Gastroesophageal sphincter (tissue), 4 donors: ENCODE data around the gene MYCT1. TPM values are rescaled to one million over a fixed set of nuclear protein-coding genes. Genes with fewer than 3 reads are reported as not detected.

Experiments used
- ATAC-seq: fragments of 150-250 bp; one replicate; pipeline ENCODE4 v1.9.1; 2016; ENCODE audit warnings: mild to moderate bottlenecking, moderate library complexity
- H3K27ac ChIP-seq, 4 donors: fragments of 200-600 bp; sonication (generic) in 3 of 4; 1 replicate in 3 of 4; 2 replicates in 1 of 4; pipeline ENCODE4 v1.5.1; 2016 to 2019
- H3K27me3 ChIP-seq: fragments of 200-600 bp; sonication (generic); one replicate; pipeline ENCODE4 v1.5.1; 2019
- H3K36me3 ChIP-seq, 2 donors: fragments of 200-600 bp; sonication (generic); one replicate each; pipeline ENCODE4 v1.5.1; 2019; ENCODE audit warnings: control low read depth in 1 of 2
- H3K4me1 ChIP-seq, 3 donors: fragments of 200-600 bp; sonication (generic); 1 replicate in 2 of 3; 2 replicates in 1 of 3; pipeline ENCODE4 v1.5.1; 2016 to 2019; ENCODE audit warnings: control low read depth in 2 of 3
- H3K4me3 ChIP-seq, 2 donors: fragments of 200-600 bp; sonication (generic); one replicate each; pipeline ENCODE4 v1.5.1; 2019; ENCODE audit warnings: mild to moderate bottlenecking in 1 of 2, moderate library complexity in 1 of 2
- H3K9me3 ChIP-seq, 3 donors: fragments of 200-600 bp; sonication (generic); one replicate each; pipeline ENCODE4 v1.5.1; 2017 to 2019; ENCODE audit warnings: control low read depth in 2 of 3
- EP300 ChIP-seq: sonication (generic); formaldehyde crosslinking; IDR thresholded peaks from one replicate; pipeline ENCODE4 v1.6.1; 2017; ENCODE audit warnings: antibody characterized with exemption, mild to moderate bottlenecking
- POLR2A ChIP-seq, 2 donors: fragments of 450-650 bp; IDR thresholded peaks; one replicate each; pipeline ENCODE4 v1.6.1; 2017; ENCODE audit warnings: antibody characterized with exemption in 2 of 2, mild to moderate bottlenecking in 2 of 2, moderate library complexity in 1 of 2
- POLR2AphosphoS5 ChIP-seq: sonication (generic); formaldehyde crosslinking; IDR thresholded peaks from one replicate; pipeline ENCODE4 v1.6.1; 2017; ENCODE audit warnings: antibody characterized with exemption
- WGBS, 2 donors: methylation state at CpG; one replicate each; pipeline ENCODE4 v1.1.5; 2018; ENCODE audit warnings: low coverage in 1 of 2; 5-methylcytosine and 5-hydroxymethylcytosine counted together
- total RNA-seq, 4 donors: library from RNA; depleted of rRNA; stranded (reverse); fragments of >200 nt; gene quantifications; one replicate each; pipeline ENCODE4 v1.1.0, GENCODE V29; 2016
- TF ChIP-seq, protein P1 (sequence below), 4 experiments: fragments of 200-600 bp in 2 of 4; fragments of 450-650 bp in 2 of 4; sonication (generic) in 1 of 4; IDR thresholded peaks; one replicate each; pipeline ENCODE4 v1.5.1; 2017 to 2019; ENCODE audit warnings: antibody characterized with exemption in 4 of 4, mild to moderate bottlenecking in 2 of 4, moderate library complexity in 2 of 4

MYCT1 gene
- total RNA-seq, 4 donors from 2014 or later, result 7.9 to 15.2 (median 10.0) TPM

DNA sequence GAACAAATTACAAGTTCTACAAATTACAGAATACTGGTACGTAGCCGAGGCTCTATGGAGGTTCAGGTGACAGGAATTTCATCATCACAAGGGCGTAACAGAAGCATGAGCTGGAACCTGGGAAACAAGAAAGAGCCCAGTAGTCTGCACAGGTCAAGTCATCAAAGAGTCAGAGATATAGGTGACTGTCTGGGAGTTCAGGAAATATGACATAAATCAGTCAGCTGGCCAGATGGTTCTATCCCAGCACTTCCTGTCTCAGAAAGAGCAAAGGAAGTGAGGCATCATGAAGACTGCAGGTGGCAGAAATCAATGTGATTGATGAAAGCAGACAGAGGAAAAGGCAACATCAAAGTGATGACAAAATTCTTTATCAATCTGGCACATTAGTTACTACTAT lies 23.3 kb downstream of the MYCT1 start:
- no peak for ATAC-seq
- TF ChIP-seq, protein P1, sequence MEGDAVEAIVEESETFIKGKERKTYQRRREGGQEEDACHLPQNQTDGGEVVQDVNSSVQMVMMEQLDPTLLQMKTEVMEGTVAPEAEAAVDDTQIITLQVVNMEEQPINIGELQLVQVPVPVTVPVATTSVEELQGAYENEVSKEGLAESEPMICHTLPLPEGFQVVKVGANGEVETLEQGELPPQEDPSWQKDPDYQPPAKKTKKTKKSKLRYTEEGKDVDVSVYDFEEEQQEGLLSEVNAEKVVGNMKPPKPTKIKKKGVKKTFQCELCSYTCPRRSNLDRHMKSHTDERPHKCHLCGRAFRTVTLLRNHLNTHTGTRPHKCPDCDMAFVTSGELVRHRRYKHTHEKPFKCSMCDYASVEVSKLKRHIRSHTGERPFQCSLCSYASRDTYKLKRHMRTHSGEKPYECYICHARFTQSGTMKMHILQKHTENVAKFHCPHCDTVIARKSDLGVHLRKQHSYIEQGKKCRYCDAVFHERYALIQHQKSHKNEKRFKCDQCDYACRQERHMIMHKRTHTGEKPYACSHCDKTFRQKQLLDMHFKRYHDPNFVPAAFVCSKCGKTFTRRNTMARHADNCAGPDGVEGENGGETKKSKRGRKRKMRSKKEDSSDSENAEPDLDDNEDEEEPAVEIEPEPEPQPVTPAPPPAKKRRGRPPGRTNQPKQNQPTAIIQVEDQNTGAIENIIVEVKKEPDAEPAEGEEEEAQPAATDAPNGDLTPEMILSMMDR (IDR thresholded peaks at IDR 0.05), result no peak
- TF ChIP-seq POLR2A (IDR thresholded peaks at IDR 0.05) (no peak), EP300 (no peak), POLR2AphosphoS5 (no peak)
- WGBS, 2 donors, result 46 to 80% methylated on average over 3 of the region's 3 CpGs
- Histone ChIP-seq H3K36me3 (no peaks in the 10 kb centered on the region), H3K4me3 (no peak overlapping the region), H3K27ac (no peak overlapping the region), H3K9me3 (no peaks in the 10 kb centered on the region), H3K27me3 (no peaks in the 10 kb centered on the region), H3K4me1 (no peaks in the 10 kb centered on the region)

DNA sequence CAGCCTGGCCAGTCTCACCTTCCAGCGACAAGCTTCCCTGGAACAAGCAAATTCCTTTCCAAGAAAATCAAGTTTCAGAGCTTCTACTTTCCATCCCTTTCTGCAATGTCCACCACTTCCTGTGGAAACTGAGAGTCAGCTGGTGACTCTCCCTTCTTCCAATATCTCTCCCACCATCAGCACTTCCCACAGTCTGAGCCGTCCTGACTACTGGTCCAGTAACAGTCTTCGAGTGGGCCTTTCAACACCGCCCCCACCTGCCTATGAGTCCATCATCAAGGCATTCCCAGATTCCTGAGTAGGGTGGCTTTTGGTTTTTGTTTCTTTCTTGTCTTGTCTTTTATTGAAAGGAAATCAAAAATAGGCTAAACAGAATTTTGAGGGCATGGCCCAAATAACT lies 24.3 kb downstream of the MYCT1 start:
- H3K9me3 ChIP-seq, result no peaks in the 10 kb centered on the region
- no peaks in the 10 kb centered on the region for H3K4me1 ChIP-seq
- 76 to 88% methylated on average over 3 to 4 of the region's 4 CpGs for WGBS, 2 donors
- TF ChIP-seq, protein P1 (IDR thresholded peaks at IDR 0.05), result no peak
- TF ChIP-seq POLR2A (IDR thresholded peaks at IDR 0.05) (no peak), POLR2AphosphoS5 (no peak), EP300 (no peak)
- no peak for ATAC-seq
- no peak overlapping the region for H3K27ac ChIP-seq
- no peak overlapping the region for H3K4me3 ChIP-seq
- no peaks in the 10 kb centered on the region for H3K27me3 ChIP-seq
- no peaks in the 10 kb centered on the region for H3K36me3 ChIP-seq

DNA sequence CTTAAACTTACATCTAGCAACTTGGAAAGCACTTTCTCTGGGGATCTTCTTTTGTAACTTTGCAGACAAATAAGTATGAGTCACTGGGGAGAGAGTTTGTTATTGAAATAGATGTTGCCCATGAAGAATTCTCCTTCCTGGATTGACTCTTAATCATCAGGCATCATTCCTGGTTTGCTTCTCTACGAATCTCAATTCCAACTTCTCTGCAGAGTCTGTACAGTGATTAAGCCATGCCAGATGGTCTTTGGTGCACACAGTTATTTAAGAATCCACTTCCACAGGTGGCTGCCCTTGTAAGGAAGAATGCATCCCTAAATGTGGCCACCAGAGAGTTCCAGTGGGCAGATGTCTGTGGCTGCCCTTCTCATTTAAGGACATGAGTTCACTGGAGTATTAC lies 25.7 kb downstream of the MYCT1 start:
- Histone ChIP-seq H3K27ac (no peak overlapping the region), H3K27me3 (no peaks in the 10 kb centered on the region), H3K9me3 (no peaks in the 10 kb centered on the region), H3K4me3 (no peak overlapping the region), H3K36me3 (no peaks in the 10 kb centered on the region), H3K4me1 (no peaks in the 10 kb centered on the region)
- no peak for ATAC-seq
- TF ChIP-seq, protein P1 (IDR thresholded peaks at IDR 0.05), result no peak
- TF ChIP-seq EP300 (no peak), POLR2A (IDR thresholded peaks at IDR 0.05) (no peak), POLR2AphosphoS5 (no peak)
- 15 to 40% methylated on average over 1 of the region's 1 CpG for WGBS, 2 donors

DNA sequence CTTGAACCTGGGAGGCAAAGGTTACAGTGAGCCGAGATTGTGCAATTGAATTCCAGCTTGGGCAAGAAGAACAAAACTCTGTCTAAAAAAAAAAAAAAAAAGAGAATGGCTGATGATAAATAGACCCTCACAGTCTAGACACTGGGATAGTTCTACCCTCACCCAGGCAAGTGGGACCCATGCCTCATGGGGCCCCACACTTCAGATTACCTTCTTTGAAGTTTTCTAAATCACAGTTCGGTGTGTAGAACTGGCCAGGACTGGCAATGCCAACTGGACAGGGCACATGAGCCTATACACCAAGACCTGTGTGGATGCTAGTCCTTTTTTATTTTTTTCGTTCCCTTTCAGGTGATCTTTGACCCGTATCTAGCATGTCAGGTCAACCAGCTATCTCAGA lies 28.6 kb downstream of the MYCT1 start:
- H3K9me3 ChIP-seq, result no peaks in the 10 kb centered on the region
- ATAC-seq, result no peak
- H3K27ac ChIP-seq, result no peak overlapping the region
- TF ChIP-seq EP300 (no peak), POLR2AphosphoS5 (no peak), POLR2A (IDR thresholded peaks at IDR 0.05) (no peak)
- TF ChIP-seq, protein P1 (IDR thresholded peaks at IDR 0.05), result no peak
- no peaks in the 10 kb centered on the region for H3K27me3 ChIP-seq
- 0 to 61% methylated on average over 1 to 3 of the region's 4 CpGs for WGBS, 2 donors
- H3K4me1 ChIP-seq, result no peaks in the 10 kb centered on the region
- no peaks in the 10 kb centered on the region for H3K36me3 ChIP-seq
- no peak overlapping the region for H3K4me3 ChIP-seq

DNA sequence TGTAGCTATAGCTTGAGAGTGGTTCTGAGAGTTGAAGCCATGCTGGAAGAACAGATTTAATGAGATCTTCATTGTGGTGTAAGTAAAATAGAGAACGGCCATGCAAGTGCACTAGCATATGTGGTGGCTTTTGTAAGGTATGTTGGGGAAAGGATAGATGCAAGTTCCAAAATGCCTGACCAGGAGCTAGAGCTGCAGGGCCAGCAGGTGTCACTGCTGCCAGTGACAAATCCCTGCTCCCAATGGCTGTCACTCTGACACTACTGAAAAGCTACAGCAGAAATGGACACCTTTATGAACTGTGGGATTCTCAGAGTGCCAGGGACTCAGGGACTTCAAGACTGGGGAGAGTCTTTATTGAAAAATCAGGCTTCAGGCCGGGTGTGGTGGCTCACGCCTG lies 29.8 kb downstream of the MYCT1 start:
- WGBS, 2 donors, result 86 to 100% methylated on average over 1 to 3 of the region's 3 CpGs
- TF ChIP-seq EP300, result no peak
- TF ChIP-seq, protein P1 (IDR thresholded peaks at IDR 0.05), result no peak
- TF ChIP-seq POLR2A (IDR thresholded peaks at IDR 0.05), result no peak
- no peak for TF ChIP-seq POLR2AphosphoS5

More for the DNA sequence above, 29.8 kb downstream of the MYCT1 start:
- H3K4me1 ChIP-seq, result no peaks in the 10 kb centered on the region
- H3K4me3 ChIP-seq, result no peak overlapping the region
- H3K9me3 ChIP-seq, result no peaks in the 10 kb centered on the region
- H3K36me3 ChIP-seq, result no peaks in the 10 kb centered on the region
- H3K27ac ChIP-seq, result no peak overlapping the region
- no peaks in the 10 kb centered on the region for H3K27me3 ChIP-seq
- no peak for ATAC-seq
